GM18873 (cell line): ENCODE data around the gene SLC66A2.

Experiments
- ATAC-seq: cut with Tn5 transposase; IDR thresholded peaks from one replicate; pipeline ENCODE4 v1.9.1; 2021; ENCODE audit warnings: mild to moderate bottlenecking, moderate library complexity, moderate number of reproducible peaks; ENCODE audit not compliant: unreplicated experiment, low FRiP score

SLC66A2 gene

GRCh38 chr18:79905389-79905911, 46.0 kb downstream of the SLC66A2 start:
- ATAC-seq, result no peak

- ATAC-seq, result no peak
Observed at GRCh38 chr18:79904357-79905147, 46.9 kb downstream of the SLC66A2 start.

- ATAC-seq, result no peak
Observed at GRCh38 chr18:79903787-79904356, 47.6 kb downstream of the SLC66A2 start.

- ATAC-seq, result no peak
Observed at GRCh38 chr18:79903071-79903635, 48.3 kb downstream of the SLC66A2 start.

- no peak for ATAC-seq
Observed at GRCh38 chr18:79902640-79903039, 48.8 kb downstream of the SLC66A2 start.

GRCh38 chr18:79902075-79902474, 49.4 kb downstream of the SLC66A2 start:
- ATAC-seq, result no peak

- no peak for ATAC-seq
Observed at GRCh38 chr18:79901665-79902064, 49.8 kb downstream of the SLC66A2 start.

GRCh38 chr18:79900610-79901570, 50.6 kb downstream of the SLC66A2 start:
- ATAC-seq, result no peak

GRCh38 chr18:79899609-79900445, 51.6 kb downstream of the SLC66A2 start:
- no peak for ATAC-seq

GRCh38 chr18:79898952-79899608, 52.4 kb downstream of the SLC66A2 start:
- no peak for ATAC-seq

- ATAC-seq, result no peak
Observed at GRCh38 chr18:79897940-79898625, 53.4 kb downstream of the SLC66A2 start.

- no peak for ATAC-seq
Observed at GRCh38 chr18:79896738-79897137, 54.7 kb downstream of the SLC66A2 start.

GRCh38 chr18:79890674-79891073, 60.8 kb downstream of the SLC66A2 start:
- ATAC-seq, result no peak

GRCh38 chr18:79889569-79889968, 61.9 kb downstream of the SLC66A2 start:
- no peak for ATAC-seq

GRCh38 chr18:79888016-79888415, 63.4 kb downstream of the SLC66A2 start:
- ATAC-seq, result no peak

GRCh38 chr18:79887181-79888000, 64.1 kb downstream of the SLC66A2 start:
- no peak for ATAC-seq

GRCh38 chr18:79884963-79885728, 66.3 kb downstream of the SLC66A2 start:
- ATAC-seq, result no peak
